Chondrocyte (in vitro differentiated cells): Measurements from ENCODE around the gene TTC39A. TPM values are rescaled to one million over a fixed set of nuclear protein-coding genes. Genes with fewer than 3 reads are reported as not detected.

Source experiments
- DNase-seq: peaks from one replicate; pipeline ENCODE4 v3.0.0; 2021; ENCODE audit warnings: mixed read lengths, low spot score
- H3K27ac Mint-ChIP-seq: one replicate; pipeline ENCODE4 v1.8.0; 2021; ENCODE audit warnings: mild to moderate bottlenecking, moderate library complexity, mixed read lengths; ENCODE audit not compliant: unreplicated experiment
- H3K27me3 Mint-ChIP-seq: 2 replicates; pipeline ENCODE4 v1.8.0; 2021; ENCODE audit warnings: low read depth, mixed read lengths
- H3K36me3 Mint-ChIP-seq: 2 replicates; pipeline ENCODE4 v1.8.0; 2021; ENCODE audit warnings: low read depth, mixed read lengths
- H3K4me1 Mint-ChIP-seq: 2 replicates; pipeline ENCODE4 v1.8.0; 2021; ENCODE audit warnings: low read depth, mild to moderate bottlenecking, mixed read lengths
- H3K4me3 Mint-ChIP-seq: one replicate; pipeline ENCODE4 v1.8.0; 2021; ENCODE audit warnings: mild to moderate bottlenecking, moderate library complexity, mixed read lengths; ENCODE audit not compliant: unreplicated experiment
- H3K9me3 Mint-ChIP-seq: 2 replicates; pipeline ENCODE4 v1.8.0; 2021; ENCODE audit warnings: low read depth, mixed read lengths
- CTCF ChIP-seq: fragments of 200-600 bp; sonication (generic); IDR thresholded peaks from 2 replicates; pipeline ENCODE4 v1.5.0; 2021; ENCODE audit warnings: antibody characterized with exemption, mild to moderate bottlenecking, moderate library complexity
- long read RNA-seq: library from polyadenylated mRNA; stranded (forward); transcript quantifications from one replicate; pipeline ENCODE4 v2.0.0, GENCODE V29; 2021
- total RNA-seq: library from RNA; stranded (reverse); gene quantifications from 3 replicates; pipeline ENCODE4 v1.2.1, GENCODE V29; 2021

Gene TTC39A
- 1.4 to 4.0 TPM (median 2.3 TPM) in 3 replicates for total RNA-seq
- long read RNA-seq, partial matches to known transcripts, result 0 of 7 reads
- long read RNA-seq, other reads (novel, unspliced or antisense), result 7 of 7 reads

- peak; percentile 64 for DNase-seq
- Mint-ChIP-seq H3K27ac (peak within 1 kb of the TSS; percentile 89), H3K4me3 (peak within 1 kb of the TSS; percentile 76), H3K27me3 (no peaks in the 10 kb centered on the region), H3K9me3 (no peaks in the 10 kb centered on the region), H3K36me3 (no peaks in the 10 kb centered on the region), H3K4me1 (peaks cover 34% of the 10 kb centered on the region)
- TF ChIP-seq CTCF, result no peak
Observed at GRCh38 chr1:51330331-51331201, at the start of gene TTC39A. Gene TTC39A, minus strand, starts transcription at chr1:51330562. Its CDS starts 85 bp downstream, at chr1:51330477.

- Mint-ChIP-seq H3K36me3 (peaks cover 46% of the 10 kb centered on the region), H3K9me3 (peaks cover 10% of the 10 kb centered on the region), H3K4me3 (no peak overlapping the region), H3K27ac (no peak overlapping the region), H3K4me1 (peaks cover 10% of the 10 kb centered on the region), H3K27me3 (no peaks in the 10 kb centered on the region)
- DNase-seq, result no peak
- no peak for TF ChIP-seq CTCF
Observed at GRCh38 chr1:51378871-51379270, 48.5 kb upstream of the TTC39A start.

GRCh38 chr1:51373898-51374297 lies 43.5 kb upstream of the TTC39A start:
- peaks cover 14% of the 10 kb centered on the region for H3K4me1 Mint-ChIP-seq
- H3K4me3 Mint-ChIP-seq, result no peak overlapping the region
- peaks cover 6% of the 10 kb centered on the region for H3K9me3 Mint-ChIP-seq
- no peak for DNase-seq
- H3K36me3 Mint-ChIP-seq, result peaks cover 24% of the 10 kb centered on the region
- H3K27ac Mint-ChIP-seq, result peak overlapping the region; percentile 71
- no peaks in the 10 kb centered on the region for H3K27me3 Mint-ChIP-seq
- no peak for TF ChIP-seq CTCF

GRCh38 chr1:51372561-51372960 lies 42.2 kb upstream of the TTC39A start:
- peaks cover 14% of the 10 kb centered on the region for H3K4me1 Mint-ChIP-seq
- no peak overlapping the region for H3K4me3 Mint-ChIP-seq
- TF ChIP-seq CTCF, result no peak
- no peak for DNase-seq
- peaks cover 20% of the 10 kb centered on the region for H3K36me3 Mint-ChIP-seq
- H3K9me3 Mint-ChIP-seq, result peaks cover 5% of the 10 kb centered on the region
- no peaks in the 10 kb centered on the region for H3K27me3 Mint-ChIP-seq
- H3K27ac Mint-ChIP-seq, result no peak overlapping the region

- no peaks in the 10 kb centered on the region for H3K9me3 Mint-ChIP-seq
- no peak overlapping the region for H3K4me3 Mint-ChIP-seq
- peaks cover 16% of the 10 kb centered on the region for H3K36me3 Mint-ChIP-seq
- no peak for DNase-seq
- no peak for TF ChIP-seq CTCF
- H3K4me1 Mint-ChIP-seq, result peaks cover 17% of the 10 kb centered on the region
- H3K27ac Mint-ChIP-seq, result no peak overlapping the region
- H3K27me3 Mint-ChIP-seq, result no peaks in the 10 kb centered on the region
Observed at GRCh38 chr1:51369171-51369570, 38.8 kb upstream of the TTC39A start.
